Right lobe of liver (tissue), 6 donors: ENCODE measurements around the gene OGFOD2. TPM values are rescaled to one million over a fixed set of nuclear protein-coding genes. Genes with fewer than 3 reads are reported as not detected.

Experiments used
- ATAC-seq, 4 donors: fragments of 200-7000 bp; cut with Tn5 transposase; one replicate each; pipeline ENCODE4 v1.9.1; 2020; ENCODE audit warnings: mild to moderate bottlenecking in 4 of 4, moderate library complexity in 4 of 4
- DNase-seq, 3 donors: peaks; one replicate each; pipeline ENCODE4 v3.0.0-alpha.2; 2020
- H3K27ac ChIP-seq, 3 donors: fragments of 200-600 bp; one replicate each; pipeline ENCODE4 v1.8.0; 2022
- H3K27me3 ChIP-seq, 2 donors: fragments of 200-600 bp; one replicate each; pipeline ENCODE4 v1.8.0; 2022
- H3K36me3 ChIP-seq, 4 donors: fragments of 200-600 bp; sonication (generic) in 1 of 4; one replicate each; pipeline versions ENCODE4 v1.5.1 to v1.8.0; 2017 to 2022; ENCODE audit warnings: control low read depth in 1 of 4
- H3K4me1 ChIP-seq, 4 donors: fragments of 200-600 bp; sonication (generic) in 1 of 4; one replicate each; pipeline versions ENCODE4 v1.5.1 to v1.8.0; 2017 to 2022; ENCODE audit warnings: control low read depth in 1 of 4
- H3K4me3 ChIP-seq, 3 donors: fragments of 200-600 bp; one replicate each; pipeline ENCODE4 v1.8.0; 2022
- H3K9me3 ChIP-seq, 4 donors: fragments of 200-600 bp; sonication (generic) in 1 of 4; one replicate each; pipeline versions ENCODE4 v1.5.1 to v1.8.0; 2017 to 2022; ENCODE audit warnings: control low read depth in 1 of 4
- CTCF ChIP-seq, 4 donors: fragments of 200-600 bp in 3 of 4; fragments of 450-650 bp in 1 of 4; IDR thresholded peaks; one replicate each; pipeline versions ENCODE4 v1.5.1 to v1.8.0; 2016 to 2022; ENCODE audit warnings: antibody characterized with exemption in 4 of 4, mild to moderate bottlenecking in 2 of 4
- POLR2A ChIP-seq: fragments of 450-650 bp; IDR thresholded peaks from one replicate; pipeline ENCODE4 v1.6.1; 2017; ENCODE audit warnings: antibody characterized with exemption, mild to moderate bottlenecking
- WGBS: methylation state at CpG from one replicate; pipeline ENCODE4 v1.1.6; 2018; ENCODE audit warnings: low coverage, low lambda C conversion rate; ENCODE audit not compliant: insufficient coverage; ENCODE audit errors: missing lambda C conversion rate; 5-methylcytosine and 5-hydroxymethylcytosine counted together
- intact Hi-C, 2 donors: fragments of 100-400 bp; cut with DNase I; formaldehyde crosslinking; loops; one replicate each; pipeline versions ENCODE4 v1.11.2 to v1.14.1; 2022
- total RNA-seq, 6 experiments: library from RNA; depleted of rRNA in 2 of 6; stranded (reverse); fragments of >200 nt in 2 of 6; fragmentation: NEBNext Ultra II Directional in 3 of 6; extraction: Animal tissue kit (Norgen Biotek cat#: 25700) in 3 of 6; gene quantifications; one replicate each; pipeline versions ENCODE4 v1.1.0 to v1.2.4, GENCODE V29; 2016 to 2023
- donor health status: DM: no; HTN: yes; CAD: no.
- donor health status: DM: no; HTN: no; CAD: no.
- donor health status: DM: no; HTN: no; CAD: no.
- donor health status: DM: no; HTN: yes; CAD: no.
- donor health status: DM: no; HTN: yes; CAD: no.

The OGFOD2 gene
- total RNA-seq, 6 experiments from 2014 or later: 9.9 to 18.8 (median 14.1) TPM

- H3K4me3 ChIP-seq: peak overlapping the region in 2 of 3 donors; percentile 16 to 53
- H3K4me1 ChIP-seq: peaks cover 0 to 65% (median 30%) of the 10 kb centered on the region in 4 donors
- WGBS: 36% methylated on average over 3 of the region's 13 CpGs
- ATAC-seq: peak in 1 of 4 donors; percentile 1
- peak in 2 of 3 donors; percentile 26 to 43 for DNase-seq
- intact Hi-C loops: loop anchor here in 1 of 2 donors (10.0 kb wide), 1 partner anchor 250 kb away; no protein-coding TSS in a partner anchor
- no peaks in the 10 kb centered on the region for H3K9me3 ChIP-seq
- no peaks in the 10 kb centered on the region for H3K27me3 ChIP-seq
- H3K36me3 ChIP-seq: no peaks in the 10 kb centered on the region
- H3K27ac ChIP-seq: peak overlapping the region in 2 of 3 donors; percentile 18 to 56
- TF ChIP-seq CTCF (IDR thresholded peaks at IDR 0.05) (no peak), POLR2A (no peak)
Observed at GRCh38 chr12:122994781-122995502, 19.9 kb downstream of the OGFOD2 start.

GRCh38 chr12:122995503-122996187 lies 20.6 kb downstream of the OGFOD2 start:
- Histone ChIP-seq H3K9me3 (no peaks in the 10 kb centered on the region), H3K36me3 (no peaks in the 10 kb centered on the region), H3K27ac (peak overlapping the region in 2 of 3 donors; percentile 56 to 66), H3K4me3 (peak overlapping the region in 2 of 3 donors; percentile 38 to 53), H3K27me3 (no peaks in the 10 kb centered on the region), H3K4me1 (peaks cover 0 to 65% (median 30%) of the 10 kb centered on the region in 4 donors)
- WGBS: 17% methylated on average over 1 of the region's 20 CpGs
- intact Hi-C loops: loop anchor here in 1 of 2 donors (10.0 kb wide), 1 partner anchor 249 kb away; no protein-coding TSS in a partner anchor
- peak; percentile 81 to 85 (median 82) for ATAC-seq
- DNase-seq: peak; percentile 91 to 98 (median 95)
- no peak for TF ChIP-seq POLR2A
- no peak for TF ChIP-seq CTCF (IDR thresholded peaks at IDR 0.05)

GRCh38 chr12:122996188-122996601 lies 21.2 kb downstream of the OGFOD2 start:
- Histone ChIP-seq H3K9me3 (no peaks in the 10 kb centered on the region), H3K4me1 (peaks cover 0 to 65% (median 30%) of the 10 kb centered on the region in 4 donors), H3K4me3 (peak overlapping the region in 1 of 3 donors; percentile 38), H3K36me3 (no peaks in the 10 kb centered on the region), H3K27ac (peak overlapping the region in 2 of 3 donors; percentile 56 to 66), H3K27me3 (no peaks in the 10 kb centered on the region)
- TF ChIP-seq POLR2A (no peak), CTCF (IDR thresholded peaks at IDR 0.05) (no peak)
- peak; percentile 42 to 62 (median 58) for ATAC-seq
- no CpG with 5 or more reads among the region's 7 CpGs for WGBS
- peak; percentile 52 to 88 (median 73) for DNase-seq
- intact Hi-C loops: loop anchor here in 1 of 2 donors (10.0 kb wide), 1 partner anchor 249 kb away; no protein-coding TSS in a partner anchor

- TF ChIP-seq CTCF (IDR thresholded peaks at IDR 0.05): no peak
- no peak for TF ChIP-seq POLR2A
- peak overlapping the region in 1 of 3 donors; percentile 38 for H3K4me3 ChIP-seq
- no peak for ATAC-seq
- H3K27me3 ChIP-seq: no peaks in the 10 kb centered on the region
- intact Hi-C loops: loop anchor here in 1 of 2 donors (10.0 kb wide), 1 partner anchor 248 kb away; no protein-coding TSS in a partner anchor
- H3K9me3 ChIP-seq: no peaks in the 10 kb centered on the region
- H3K27ac ChIP-seq: peak overlapping the region in 2 of 3 donors; percentile 19 to 66
- WGBS: 92% methylated on average over 4 of the region's 16 CpGs
- H3K4me1 ChIP-seq: peaks cover 0 to 65% (median 30%) of the 10 kb centered on the region in 4 donors
- H3K36me3 ChIP-seq: no peaks in the 10 kb centered on the region
- DNase-seq: peak in 1 of 3 donors; percentile 55
Observed at GRCh38 chr12:122996621-122997342, 21.7 kb downstream of the OGFOD2 start.
